Fibroblast of skin of left biceps (primary cell): ENCODE data around the gene PRR12.

Source experiments
- DNase-seq, 2 experiments: peaks; one replicate each; pipeline ENCODE4 v3.0.0-alpha.2; 2013; ENCODE audit warnings: low read depth in 2 of 2

The PRR12 gene

GRCh38 chr19:49592486-49593232 lies 1.7 kb downstream of the PRR12 start:
- no peak for DNase-seq

DNA sequence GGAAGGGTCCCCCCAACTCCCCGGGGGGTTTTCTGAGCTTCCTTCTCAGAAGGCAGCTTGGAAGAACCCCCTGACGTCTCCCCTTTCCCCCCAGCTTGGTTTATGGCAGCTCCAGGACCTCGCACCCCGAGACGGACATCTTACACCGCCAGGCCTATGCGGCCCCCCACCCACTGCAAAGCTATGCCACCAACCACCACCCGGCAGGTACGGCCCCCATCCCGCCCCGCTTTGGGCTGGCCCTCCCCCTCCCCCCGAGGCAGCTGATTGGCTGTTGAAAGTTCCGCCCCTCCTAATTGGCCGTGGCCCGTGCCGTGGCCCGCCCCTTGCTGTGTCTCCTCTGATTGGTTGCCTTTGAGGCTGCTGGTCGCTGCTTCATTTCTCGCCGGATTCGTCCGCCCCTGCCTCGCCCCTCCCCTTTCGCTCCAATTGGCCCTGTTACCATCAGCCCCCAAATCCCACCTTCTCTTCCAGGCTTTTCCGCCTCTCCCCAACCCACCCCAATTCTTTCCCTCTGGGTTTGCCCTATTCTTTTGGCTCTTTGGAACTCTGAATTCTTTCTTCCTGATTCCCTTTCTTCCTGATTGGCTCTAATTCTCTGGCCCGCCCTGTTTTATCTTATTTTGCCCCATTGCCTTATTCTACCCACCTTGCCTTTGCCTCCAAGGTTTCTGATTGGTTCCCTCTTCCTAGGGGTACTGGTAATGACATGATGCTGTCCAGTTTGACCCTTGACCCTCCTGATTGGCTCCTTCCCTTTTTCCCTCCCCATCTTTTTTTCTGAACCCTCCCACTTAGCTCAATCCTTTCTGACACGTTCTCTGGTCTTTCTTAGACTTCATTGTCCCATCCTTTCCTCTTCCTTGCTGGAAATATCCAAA lies 2.5 kb downstream of the PRR12 start:
- peak; percentile 76 to 77 for DNase-seq

DNA sequence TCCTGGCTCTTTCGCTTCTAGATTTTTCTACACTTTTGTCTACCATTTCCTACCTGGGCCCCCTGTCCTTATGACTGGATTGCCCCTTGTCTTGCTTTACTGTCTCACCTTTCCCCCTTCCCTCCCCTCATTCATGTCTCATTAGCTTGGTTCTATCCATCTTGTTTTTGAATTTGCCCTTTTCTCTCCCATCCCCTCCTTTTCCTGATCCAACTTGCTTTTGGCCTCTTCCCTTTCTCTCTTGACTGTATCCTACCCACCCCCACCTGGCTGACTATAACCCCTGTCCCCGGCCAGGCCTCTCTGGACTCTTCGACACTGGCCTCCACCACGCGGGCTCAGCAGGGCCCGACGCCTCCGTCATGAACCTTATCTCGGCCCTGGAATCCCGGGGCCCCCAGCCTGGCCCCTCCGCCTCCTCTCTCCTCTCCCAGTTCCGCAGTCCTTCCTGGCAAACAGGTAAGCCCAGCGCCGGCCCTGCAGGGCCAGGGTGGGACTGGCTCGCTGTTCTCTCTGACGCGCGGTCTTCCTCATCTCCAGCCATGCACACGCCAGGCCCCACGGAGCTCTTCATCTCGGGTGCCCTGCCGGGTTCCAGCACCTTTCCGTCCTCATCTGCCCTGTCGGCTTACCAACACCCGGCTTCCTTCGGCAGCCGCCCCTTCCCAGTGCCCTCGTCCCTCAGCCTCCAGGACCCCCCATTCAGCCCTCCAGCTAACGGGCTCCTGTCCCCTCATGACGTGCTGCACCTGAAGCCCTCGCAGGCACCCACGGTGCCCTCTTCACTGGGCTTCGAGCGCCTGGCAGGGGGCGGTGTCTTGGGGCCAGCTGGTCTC lies 3.4 kb downstream of the PRR12 start:
- DNase-seq, result no peak

DNA sequence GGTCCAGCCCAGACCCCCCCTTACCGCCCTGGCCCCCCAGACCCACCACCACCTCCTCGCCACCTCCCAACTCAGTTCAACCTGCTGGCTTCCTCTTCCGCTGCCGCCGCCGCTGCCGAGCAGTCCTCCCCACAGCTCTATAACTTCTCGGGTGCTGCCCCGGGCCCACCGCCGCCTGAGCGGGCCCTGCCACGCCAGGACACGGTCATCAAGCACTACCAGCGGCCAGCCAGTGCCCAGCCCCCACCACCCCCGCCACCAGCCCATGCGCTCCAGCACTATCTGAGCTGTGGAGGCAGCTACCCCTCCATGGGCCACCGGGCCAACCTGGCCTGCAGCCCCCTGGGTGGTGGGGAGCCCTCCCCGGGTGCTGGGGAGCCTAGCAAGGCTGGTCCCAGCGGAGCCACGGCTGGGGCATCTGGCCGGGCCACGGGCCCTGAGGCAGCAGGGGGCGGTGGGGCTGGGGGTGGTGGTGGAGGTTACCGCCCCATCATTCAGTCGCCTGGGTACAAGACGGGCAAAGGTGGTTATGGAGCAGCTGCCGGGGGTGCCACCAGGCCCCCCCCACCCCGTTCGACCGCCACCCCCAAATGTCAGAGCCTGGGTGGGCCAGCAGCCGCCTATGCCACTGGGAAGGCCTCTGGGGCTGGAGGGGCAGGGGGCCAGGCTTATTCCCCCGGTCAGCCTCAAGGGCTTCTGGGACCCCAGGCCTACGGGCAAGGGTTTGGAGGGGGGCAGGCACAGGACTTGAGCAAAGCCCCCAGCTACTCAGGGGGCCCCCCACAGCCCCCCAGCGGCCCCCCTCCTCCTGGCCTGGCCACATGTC lies 4.2 kb downstream of the PRR12 start:
- DNase-seq, result no peak

- no peak for DNase-seq
Observed at GRCh38 chr19:49595819-49596404, 4.9 kb downstream of the PRR12 start.

DNA sequence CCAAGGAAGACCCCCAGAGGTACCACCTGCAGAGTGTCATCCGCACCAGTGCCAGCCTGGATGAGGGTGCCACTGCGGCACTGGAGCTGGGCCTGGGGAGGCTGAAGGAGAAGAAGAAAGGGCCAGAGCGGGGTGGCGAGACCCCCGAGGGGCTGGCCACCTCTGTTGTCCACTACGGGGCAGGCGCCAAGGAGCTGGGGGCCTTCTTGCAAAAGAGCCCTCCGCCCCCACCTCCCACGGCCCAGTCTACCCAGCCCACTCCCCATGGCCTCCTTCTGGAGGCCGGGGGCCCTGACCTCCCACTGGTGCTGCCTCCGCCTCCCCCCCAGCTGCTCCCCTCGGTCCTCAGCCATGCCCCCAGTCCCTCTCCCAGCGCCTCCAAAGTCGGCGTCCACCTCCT lies 5.4 kb downstream of the PRR12 start:
- no peak for DNase-seq

- DNase-seq, result no peak
Observed at GRCh38 chr19:49596954-49597702, 6.1 kb downstream of the PRR12 start.

GRCh38 chr19:49597703-49597974 lies 6.7 kb downstream of the PRR12 start:
- no peak for DNase-seq

DNA sequence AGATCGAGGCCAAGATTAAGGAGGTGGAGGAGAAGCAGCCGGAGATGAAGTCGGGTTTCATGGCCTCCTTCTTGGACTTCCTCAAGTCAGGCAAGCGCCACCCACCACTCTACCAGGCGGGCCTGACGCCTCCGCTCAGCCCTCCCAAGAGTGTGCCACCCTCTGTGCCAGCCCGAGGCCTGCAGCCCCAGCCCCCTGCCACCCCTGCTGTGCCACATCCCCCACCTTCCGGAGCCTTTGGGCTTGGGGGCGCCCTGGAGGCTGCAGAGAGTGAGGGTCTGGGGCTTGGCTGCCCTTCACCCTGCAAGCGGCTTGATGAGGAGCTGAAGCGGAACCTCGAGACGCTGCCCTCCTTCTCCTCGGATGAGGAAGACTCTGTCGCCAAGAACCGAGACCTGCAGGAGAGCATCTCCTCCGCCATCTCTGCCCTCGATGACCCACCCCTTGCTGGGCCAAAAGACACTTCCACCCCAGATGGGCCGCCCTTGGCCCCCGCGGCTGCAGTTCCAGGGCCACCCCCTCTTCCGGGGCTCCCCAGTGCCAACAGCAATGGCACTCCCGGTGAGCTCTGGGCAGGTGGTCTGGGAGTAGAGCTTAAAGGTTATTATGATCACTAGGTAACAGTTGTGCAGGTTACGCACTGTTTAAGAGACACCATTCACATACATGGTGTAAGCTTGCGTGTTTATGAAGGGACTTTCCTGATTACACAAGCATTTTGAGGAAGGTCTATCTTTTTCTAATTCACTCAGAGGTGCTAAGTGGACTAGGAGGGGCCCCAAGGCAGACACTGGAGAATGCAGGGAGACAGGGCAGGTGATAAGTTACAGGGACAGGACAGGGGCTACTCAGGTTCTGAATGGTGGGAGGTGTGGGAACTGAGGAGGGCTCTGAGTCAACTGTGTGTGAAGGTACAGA lies 8.7 kb downstream of the PRR12 start:
- no peak for DNase-seq

DNA sequence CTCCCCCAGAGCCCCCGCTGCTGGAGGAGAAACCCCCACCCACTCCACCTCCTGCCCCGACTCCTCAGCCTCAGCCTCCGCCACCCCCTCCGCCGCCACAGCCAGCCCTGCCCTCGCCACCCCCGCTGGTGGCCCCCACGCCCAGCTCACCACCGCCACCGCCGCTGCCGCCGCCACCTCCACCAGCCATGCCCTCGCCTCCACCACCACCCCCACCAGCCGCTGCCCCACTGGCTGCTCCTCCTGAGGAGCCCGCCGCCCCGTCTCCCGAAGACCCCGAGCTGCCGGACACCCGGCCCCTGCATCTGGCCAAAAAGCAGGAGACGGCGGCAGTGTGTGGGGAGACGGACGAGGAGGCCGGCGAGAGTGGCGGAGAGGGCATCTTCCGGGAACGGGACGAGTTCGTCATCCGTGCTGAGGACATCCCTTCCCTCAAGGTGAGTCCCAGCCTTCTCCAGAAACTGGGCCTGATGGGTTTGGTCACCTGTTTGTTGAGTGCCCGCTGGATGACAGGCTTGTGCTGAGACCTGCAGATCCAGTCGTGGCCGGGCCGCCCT lies 10.6 kb downstream of the PRR12 start:
- no peak for DNase-seq

DNA sequence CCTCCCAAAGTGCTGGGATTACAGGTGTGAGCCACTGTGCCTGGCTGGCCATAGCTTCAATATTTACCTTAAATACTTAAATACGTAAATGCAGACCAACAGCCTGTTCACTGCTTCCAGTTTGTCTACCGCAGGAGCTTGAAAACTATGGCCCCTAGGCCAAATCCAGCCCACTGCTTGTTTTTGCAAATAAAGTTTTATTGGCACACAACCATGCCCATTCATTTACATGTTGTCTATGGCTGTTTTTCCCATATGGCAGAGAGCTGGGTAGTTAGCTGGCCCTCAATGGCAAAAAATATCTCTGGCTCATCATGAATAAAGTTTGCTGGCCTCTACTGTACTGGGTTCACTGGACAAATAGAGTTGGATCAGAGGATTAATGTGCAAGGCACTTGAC lies 11.8 kb downstream of the PRR12 start:
- DNase-seq, result no peak

GRCh38 chr19:49605605-49606004 lies 14.6 kb downstream of the PRR12 start:
- DNase-seq, result no peak

DNA sequence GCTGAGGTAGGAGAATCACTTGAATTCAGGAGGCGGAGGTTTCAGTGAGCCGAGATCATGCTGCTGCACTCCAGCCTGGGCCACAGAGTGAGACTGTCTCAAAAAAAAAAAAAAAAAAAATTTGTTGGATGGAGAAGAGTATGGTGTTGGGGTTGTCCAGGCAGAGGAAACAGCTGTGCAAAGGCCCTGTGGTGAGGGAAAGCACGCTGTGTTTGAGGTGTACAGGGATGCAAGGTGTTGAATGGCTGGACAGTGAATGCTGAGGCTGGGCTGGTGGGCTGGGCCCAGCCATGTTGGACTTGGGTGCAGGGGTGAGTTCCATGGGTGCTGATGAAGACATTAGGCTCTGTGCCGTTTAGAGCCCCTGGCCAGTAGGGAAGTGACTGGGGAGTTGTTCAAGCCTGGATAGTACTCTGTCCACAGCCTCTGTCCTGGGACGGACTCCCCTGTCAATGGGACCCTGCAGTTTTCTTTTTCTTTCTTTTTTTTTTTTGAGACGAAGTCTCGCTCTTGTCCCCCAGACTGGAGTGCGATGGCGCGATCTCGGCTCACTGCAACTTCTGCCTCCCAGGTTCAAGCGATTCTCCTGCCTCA lies 18.6 kb downstream of the PRR12 start:
- DNase-seq, result no peak

- no peak for DNase-seq
Observed at GRCh38 chr19:49613374-49613773, 22.4 kb downstream of the PRR12 start.

DNA sequence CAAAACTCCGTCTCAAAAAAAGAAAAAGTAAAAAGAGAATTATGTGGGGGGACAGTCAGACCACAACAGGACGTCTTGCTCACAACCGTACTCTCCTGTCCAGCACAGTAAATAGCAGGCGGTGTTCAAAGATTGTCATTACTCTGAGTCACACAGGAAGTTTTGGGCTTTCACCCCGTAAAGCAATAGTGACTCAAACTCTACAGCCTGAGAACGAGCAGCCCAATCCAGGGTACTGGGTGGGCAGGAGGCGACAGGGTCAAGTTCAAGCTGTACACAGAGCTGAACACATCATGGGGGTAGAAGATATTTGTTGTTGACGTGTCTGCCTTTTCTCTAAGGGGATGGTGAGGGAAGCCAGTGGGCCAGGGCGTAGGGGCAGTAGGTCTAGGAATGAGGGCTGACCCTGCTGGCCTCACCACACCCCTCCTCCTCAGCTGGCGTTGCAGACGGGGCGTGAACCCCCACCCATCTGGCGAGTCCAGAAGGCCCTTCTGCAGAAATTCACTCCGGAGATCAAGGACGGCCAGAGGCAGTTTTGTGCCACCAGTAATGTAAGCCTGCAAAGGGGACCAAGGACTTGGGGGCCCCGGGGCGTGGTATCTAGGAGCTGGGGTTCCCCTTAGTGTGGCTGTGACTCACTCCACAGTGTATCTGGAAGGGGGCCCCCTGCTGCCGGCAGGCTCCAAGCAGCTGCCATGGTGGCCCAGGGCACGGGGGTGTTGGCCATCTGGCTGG lies 23.3 kb downstream of the PRR12 start:
- DNase-seq, result no peak

- no peak for DNase-seq
Observed at GRCh38 chr19:49615861-49616260, 24.9 kb downstream of the PRR12 start.

GRCh38 chr19:49616532-49616931 lies 25.6 kb downstream of the PRR12 start:
- no peak for DNase-seq

DNA sequence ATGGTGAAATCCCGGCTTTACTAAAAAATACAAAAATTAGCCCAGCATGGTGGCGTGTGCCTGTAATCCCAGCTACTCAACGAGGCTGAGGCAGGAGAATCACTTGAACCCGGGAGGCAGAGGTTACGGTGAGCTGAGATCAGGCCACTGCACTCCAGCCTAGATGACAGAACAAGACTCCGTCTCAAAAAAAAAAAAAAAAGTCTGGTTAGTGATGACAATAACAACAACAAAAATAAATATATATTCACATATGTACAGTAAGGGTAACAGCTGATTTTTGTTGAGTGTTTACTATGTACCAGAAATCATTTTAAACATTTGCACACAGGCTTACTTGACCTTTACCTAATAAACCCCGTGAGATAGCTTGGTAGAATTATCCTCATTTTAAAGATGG lies 26.0 kb downstream of the PRR12 start:
- DNase-seq, result no peak
